Measurements from ENCODE around the gene MYADML2.

MYADML2 gene

DNA sequence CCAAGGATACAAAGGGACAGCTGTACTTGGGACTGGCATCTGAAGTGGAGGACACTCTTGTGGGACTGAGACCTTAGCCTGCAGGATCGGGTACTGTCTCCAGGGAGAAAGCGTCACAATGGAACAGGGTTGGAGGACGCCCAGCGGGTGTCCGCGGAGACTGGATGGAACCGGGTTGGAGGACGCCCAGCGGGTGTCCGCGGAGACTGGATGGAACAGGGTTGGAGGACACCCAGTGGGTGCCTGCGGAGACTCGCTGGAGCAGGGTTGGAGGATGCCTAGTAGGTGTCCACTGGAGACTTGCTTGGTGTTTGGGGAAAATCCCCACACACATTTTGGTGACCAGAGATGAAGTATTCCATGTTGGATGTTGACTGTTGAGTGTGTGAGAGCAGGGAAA lies at the start of gene MYADML2:
Gene MYADML2, minus strand, starts transcription at position 45 of the 400 bp plus-strand sequence. CDS start 5,492 bp downstream, outside the sequence.
- Mint-ChIP-seq H3K9me3 (no peaks in the 10 kb centered on the region), H3K27ac (no peak within 1 kb of the TSS), H3K4me3 (no peak within 1 kb of the TSS), H3K36me3 (ENCODE audit: low read depth) (no peaks in the 10 kb centered on the region), H3K4me1 (ENCODE audit: low read depth) (no peaks in the 10 kb centered on the region), H3K27me3 (ENCODE audit: low read depth) (peaks cover 7% of the 10 kb centered on the region)

DNA sequence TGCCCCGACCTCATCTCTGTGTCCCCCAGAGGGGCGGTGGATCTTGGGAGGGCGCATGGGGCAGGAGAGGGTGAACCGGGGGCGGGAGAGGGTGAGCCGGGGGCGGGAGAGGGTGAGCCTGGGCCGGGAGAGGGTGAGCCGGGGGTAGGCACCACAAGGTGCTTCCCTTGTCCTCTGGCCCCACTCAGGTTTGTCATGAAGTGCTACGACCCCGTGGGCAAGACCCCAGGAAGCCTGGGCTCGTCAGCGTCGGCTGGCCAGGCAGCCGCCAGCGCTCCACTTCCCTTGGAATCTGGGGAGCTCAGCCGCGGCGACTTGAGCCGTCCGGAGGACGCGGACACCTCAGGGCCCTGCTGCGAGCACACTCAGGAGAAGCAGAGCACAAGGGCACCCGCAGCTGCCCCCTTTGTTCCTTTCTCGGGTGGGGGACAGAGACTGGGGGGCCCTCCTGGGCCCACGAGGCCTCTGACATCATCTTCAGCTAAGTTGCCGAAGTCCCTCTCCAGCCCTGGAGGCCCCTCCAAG lies 49.3 kb upstream of the MYADML2 start:
- Mint-ChIP-seq H3K4me3 (no peak overlapping the region), H3K36me3 (ENCODE audit: low read depth) (no peaks in the 10 kb centered on the region), H3K4me1 (ENCODE audit: low read depth) (no peaks in the 10 kb centered on the region), H3K9me3 (no peaks in the 10 kb centered on the region), H3K27ac (no peak overlapping the region), H3K27me3 (ENCODE audit: low read depth) (no peaks in the 10 kb centered on the region)

DNA sequence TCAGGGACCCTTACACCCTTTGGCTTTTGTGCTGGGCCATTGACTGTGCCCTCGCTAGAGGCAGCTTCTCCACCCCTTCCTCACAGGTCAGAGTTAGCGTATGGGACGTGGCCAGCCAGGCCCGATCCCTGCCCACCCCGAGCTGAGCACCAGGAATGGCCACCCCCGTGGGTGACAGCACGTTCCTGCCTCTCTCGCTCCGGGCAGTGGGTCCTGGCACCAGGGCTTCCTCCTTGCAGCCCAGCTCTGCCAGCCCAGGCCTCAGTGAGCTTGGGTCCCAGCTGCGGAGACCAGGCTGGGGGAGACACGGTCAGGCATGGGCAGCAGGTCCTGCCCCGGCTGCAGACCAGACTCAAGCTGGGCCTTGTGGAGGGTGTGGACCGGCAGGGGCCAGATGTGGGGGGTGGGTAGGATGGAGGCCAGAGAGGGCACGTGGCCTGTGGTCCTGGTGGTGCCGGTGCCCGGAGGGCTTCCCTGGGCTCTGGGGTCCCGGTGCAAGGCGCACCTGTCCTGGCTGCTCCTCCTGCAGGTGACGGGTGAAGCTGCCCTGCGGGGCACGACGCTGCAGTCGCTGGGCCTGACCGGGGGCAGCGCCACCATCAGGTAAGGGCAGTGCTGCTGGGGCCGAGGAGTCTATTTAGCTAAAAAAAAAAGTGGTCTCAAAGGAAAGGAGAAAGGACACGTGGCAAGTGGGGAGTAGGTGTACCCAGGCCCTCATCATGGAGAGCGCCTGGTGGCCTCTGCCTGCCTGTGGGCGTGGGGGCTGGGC lies 48.6 kb upstream of the MYADML2 start:
- Mint-ChIP-seq H3K4me3 (no peak overlapping the region), H3K4me1 (ENCODE audit: low read depth) (no peaks in the 10 kb centered on the region)

GRCh38 chr17:81994593-81995462 lies 47.8 kb upstream of the MYADML2 start:
- H3K4me3 Mint-ChIP-seq = no peak overlapping the region
- no peaks in the 10 kb centered on the region for H3K9me3 Mint-ChIP-seq
- no peaks in the 10 kb centered on the region for H3K36me3 Mint-ChIP-seq (ENCODE audit: low read depth)
- no peaks in the 10 kb centered on the region for H3K4me1 Mint-ChIP-seq (ENCODE audit: low read depth)
- no peaks in the 10 kb centered on the region for H3K27me3 Mint-ChIP-seq (ENCODE audit: low read depth)
- H3K27ac Mint-ChIP-seq = no peak overlapping the region

More for the DNA sequence above, 48.6 kb upstream of the MYADML2 start:
- Mint-ChIP-seq H3K9me3 (no peaks in the 10 kb centered on the region), H3K36me3 (ENCODE audit: low read depth) (no peaks in the 10 kb centered on the region), H3K27me3 (ENCODE audit: low read depth) (no peaks in the 10 kb centered on the region), H3K27ac (no peak overlapping the region)

GRCh38 chr17:81993729-81994592 lies 46.9 kb upstream of the MYADML2 start:
- Mint-ChIP-seq H3K27me3 (ENCODE audit: low read depth) (no peaks in the 10 kb centered on the region), H3K9me3 (no peaks in the 10 kb centered on the region)

DNA sequence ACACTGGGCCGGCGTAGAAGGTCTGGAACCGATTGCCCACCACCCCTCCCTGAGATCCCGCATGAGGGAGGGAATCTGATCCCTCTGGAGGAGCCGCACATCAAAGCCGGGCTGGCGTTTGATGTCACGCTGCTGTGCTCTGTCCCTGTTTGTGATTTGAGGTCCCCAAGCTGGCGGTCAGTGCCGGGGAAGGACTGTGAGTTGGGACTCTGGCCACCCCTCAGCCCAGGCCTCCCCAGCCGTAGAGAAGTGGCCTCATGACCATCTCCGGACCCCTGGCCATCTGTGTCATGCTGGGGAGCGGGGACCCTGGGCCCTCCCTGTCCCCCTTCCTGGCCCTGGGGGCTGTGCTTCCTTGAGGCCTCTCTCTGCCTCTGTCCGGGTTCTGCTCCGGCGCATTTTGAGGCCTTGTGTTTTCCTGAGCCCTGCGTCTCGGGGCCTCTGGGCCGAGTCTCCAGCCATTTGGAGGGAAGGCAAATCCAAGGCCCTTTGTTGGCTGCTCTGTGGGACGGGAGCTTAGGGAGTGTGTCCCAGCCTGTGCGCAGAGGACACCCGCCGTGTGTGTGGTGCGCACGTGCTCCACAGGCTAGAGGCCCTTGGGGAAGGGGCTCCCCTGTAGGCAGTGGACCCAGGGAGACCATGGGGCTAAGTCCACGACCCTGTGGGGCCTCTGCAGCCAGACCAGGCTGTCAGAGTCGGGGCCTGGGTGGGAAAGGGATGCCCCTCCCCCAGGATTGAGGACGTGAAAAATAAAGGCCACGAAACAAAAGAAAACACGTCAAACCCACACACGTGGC lies 45.5 kb upstream of the MYADML2 start:
- Mint-ChIP-seq H3K27ac (no peak overlapping the region), H3K9me3 (no peaks in the 10 kb centered on the region), H3K36me3 (ENCODE audit: low read depth) (no peaks in the 10 kb centered on the region), H3K4me1 (ENCODE audit: low read depth) (no peaks in the 10 kb centered on the region), H3K27me3 (ENCODE audit: low read depth) (no peaks in the 10 kb centered on the region), H3K4me3 (no peak overlapping the region)

More at GRCh38 chr17:81993729-81994592, 46.9 kb upstream of the MYADML2 start:
- no peak overlapping the region for H3K4me3 Mint-ChIP-seq
- H3K27ac Mint-ChIP-seq = no peak overlapping the region
- no peaks in the 10 kb centered on the region for H3K4me1 Mint-ChIP-seq (ENCODE audit: low read depth)
- no peaks in the 10 kb centered on the region for H3K36me3 Mint-ChIP-seq (ENCODE audit: low read depth)

DNA sequence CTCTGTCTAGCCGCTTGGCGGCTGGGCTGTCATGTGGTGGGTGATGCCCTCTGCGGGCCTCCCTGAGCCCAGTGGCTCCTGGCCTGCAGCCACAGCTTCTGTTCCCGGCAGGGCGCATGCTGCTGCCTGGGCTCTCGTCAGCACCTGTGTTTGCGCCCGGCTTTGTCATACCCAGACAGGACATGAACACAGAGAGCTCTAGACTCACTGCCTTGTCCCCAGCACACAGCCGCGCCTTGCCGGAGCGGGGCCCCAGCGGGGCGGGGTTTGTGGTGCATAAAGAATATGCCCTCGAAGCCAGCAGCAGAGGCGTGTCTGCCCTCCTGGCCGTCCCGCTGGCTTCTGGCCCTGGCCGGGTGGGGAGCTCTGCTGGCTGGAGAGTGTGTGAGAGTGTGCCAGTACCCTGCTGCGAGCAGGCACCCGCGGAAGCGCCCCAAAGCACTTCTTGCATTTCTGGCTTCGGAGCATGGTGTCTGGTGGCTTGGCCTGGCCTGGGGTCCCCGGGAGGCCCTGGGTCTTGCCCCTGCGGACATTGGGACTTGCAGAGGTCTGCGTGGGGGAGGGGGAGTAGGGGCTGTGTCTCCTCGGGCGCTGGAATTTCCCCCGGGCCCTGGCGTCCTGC lies 44.8 kb upstream of the MYADML2 start:
- no peak overlapping the region for H3K4me3 Mint-ChIP-seq
- no peaks in the 10 kb centered on the region for H3K27me3 Mint-ChIP-seq (ENCODE audit: low read depth)
- H3K4me1 Mint-ChIP-seq (ENCODE audit: low read depth) = no peaks in the 10 kb centered on the region
- H3K9me3 Mint-ChIP-seq = no peaks in the 10 kb centered on the region
- H3K36me3 Mint-ChIP-seq (ENCODE audit: low read depth) = no peaks in the 10 kb centered on the region
- H3K27ac Mint-ChIP-seq = no peak overlapping the region

- no peaks in the 10 kb centered on the region for H3K4me1 Mint-ChIP-seq (ENCODE audit: low read depth)
- H3K27ac Mint-ChIP-seq = no peak overlapping the region
- H3K36me3 Mint-ChIP-seq (ENCODE audit: low read depth) = no peaks in the 10 kb centered on the region
- no peaks in the 10 kb centered on the region for H3K27me3 Mint-ChIP-seq (ENCODE audit: low read depth)
- H3K9me3 Mint-ChIP-seq = no peaks in the 10 kb centered on the region
- no peak overlapping the region for H3K4me3 Mint-ChIP-seq
Observed at GRCh38 chr17:81990836-81991683, 44.0 kb upstream of the MYADML2 start.

GRCh38 chr17:81987161-81987770 lies 40.2 kb upstream of the MYADML2 start:
- peaks cover 6% of the 10 kb centered on the region for H3K36me3 Mint-ChIP-seq (ENCODE audit: low read depth)
- no peaks in the 10 kb centered on the region for H3K9me3 Mint-ChIP-seq
- H3K27ac Mint-ChIP-seq = no peak overlapping the region
- H3K4me1 Mint-ChIP-seq (ENCODE audit: low read depth) = peaks cover 4% of the 10 kb centered on the region
- H3K27me3 Mint-ChIP-seq (ENCODE audit: low read depth) = no peaks in the 10 kb centered on the region
- no peak overlapping the region for H3K4me3 Mint-ChIP-seq

GRCh38 chr17:81986606-81987005 lies 39.6 kb upstream of the MYADML2 start:
- peaks cover 6% of the 10 kb centered on the region for H3K36me3 Mint-ChIP-seq (ENCODE audit: low read depth)
- peaks cover 4% of the 10 kb centered on the region for H3K4me1 Mint-ChIP-seq (ENCODE audit: low read depth)
- no peak overlapping the region for H3K27ac Mint-ChIP-seq
- no peak overlapping the region for H3K4me3 Mint-ChIP-seq
- H3K9me3 Mint-ChIP-seq = no peaks in the 10 kb centered on the region
- H3K27me3 Mint-ChIP-seq (ENCODE audit: low read depth) = no peaks in the 10 kb centered on the region

GRCh38 chr17:81984773-81985410 lies 37.9 kb upstream of the MYADML2 start:
- no peak overlapping the region for H3K4me3 Mint-ChIP-seq
- peaks cover 6% of the 10 kb centered on the region for H3K36me3 Mint-ChIP-seq (ENCODE audit: low read depth)
- H3K27me3 Mint-ChIP-seq (ENCODE audit: low read depth) = no peaks in the 10 kb centered on the region
- no peaks in the 10 kb centered on the region for H3K9me3 Mint-ChIP-seq
- peaks cover 12% of the 10 kb centered on the region for H3K4me1 Mint-ChIP-seq (ENCODE audit: low read depth)
- H3K27ac Mint-ChIP-seq = no peak overlapping the region
